ENCODE results near the gene POU2F3.

- TF ChIP-seq SIN3A (IDR thresholded peaks at IDR 0.05; ENCODE audit: borderline replicate concordance, insufficient read depth, low read depth, low read length) (no peak), CTCF (IDR thresholded peaks at IDR 0.05) (no peak), POLR2AphosphoS5 (IDR thresholded peaks at IDR 0.05; ENCODE audit: low read depth, low read length) (no peak), REST (IDR thresholded peaks at IDR 0.05; ENCODE audit: insufficient read depth in 1 of 2, low read depth in 2 of 2, low read length in 1 of 2) (no peak)
Observed at GRCh38 chr11:120255519-120255866, 15.6 kb downstream of the POU2F3 start.
